CD4-positive, alpha-beta T cell treated with Interleukin-15 for 1 hour (primary cell): ENCODE data around the gene SGSM2.

Experiments
- DNase-seq: peaks from one replicate; pipeline ENCODE4 v3.0.0-alpha.2; 2020

SGSM2 gene

DNA sequence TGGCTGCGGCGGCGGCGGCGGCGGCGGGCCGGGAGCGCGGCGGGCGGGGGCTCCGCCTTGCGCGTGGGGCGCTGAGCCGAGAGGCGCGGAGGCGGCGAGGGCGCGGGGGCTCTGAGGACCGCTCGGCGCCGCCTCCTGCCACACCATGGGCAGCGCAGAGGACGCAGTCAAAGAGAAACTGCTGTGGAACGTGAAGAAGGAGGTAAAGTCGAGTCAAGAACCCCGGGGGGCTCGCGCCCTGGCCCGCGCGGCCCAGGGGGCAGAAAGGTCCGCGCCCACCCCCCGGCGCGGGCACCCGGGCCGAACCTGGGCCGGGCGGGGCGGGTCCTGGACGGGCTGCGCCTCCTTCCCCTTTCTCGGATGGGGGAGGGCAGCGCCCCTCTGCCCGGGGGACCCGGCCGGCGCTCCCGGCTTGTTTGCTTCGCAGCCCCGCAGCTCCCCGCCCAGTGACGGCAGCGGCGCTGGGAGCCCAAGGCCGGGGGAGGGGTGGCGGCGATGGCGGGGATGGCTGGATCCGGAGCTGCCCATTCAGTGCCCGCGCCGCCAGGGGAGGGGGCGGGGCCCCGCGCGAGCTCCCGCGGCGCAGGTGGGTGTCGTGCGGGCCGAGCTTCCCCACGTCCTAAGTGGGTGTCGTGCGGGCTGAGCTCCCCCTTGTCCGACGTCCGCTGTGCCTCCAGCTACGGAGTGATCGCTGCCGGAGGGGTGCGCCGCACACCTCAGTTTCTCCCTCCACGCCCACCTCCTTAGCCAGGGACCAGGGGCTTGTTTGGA is 428 bp downstream of the SGSM2 start:
- DNase-seq = peak; percentile 55

DNA sequence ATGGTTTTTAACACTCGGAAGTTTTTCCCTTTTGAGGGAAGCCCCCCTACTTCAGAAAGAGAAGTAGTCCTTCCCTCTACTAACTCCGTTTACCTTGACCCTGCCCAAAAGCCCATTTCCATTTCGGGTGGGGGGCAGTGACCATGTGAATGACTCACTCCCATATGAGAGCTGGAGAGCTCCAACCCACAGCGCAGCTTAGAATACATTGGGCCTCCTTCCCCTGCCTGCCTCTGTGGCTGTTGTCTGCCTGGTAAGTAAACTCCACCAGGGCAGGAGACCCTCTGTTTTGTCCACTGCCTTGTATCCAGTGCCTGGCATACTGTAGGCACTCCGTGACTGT is 985 bp downstream of the SGSM2 start:
- no peak for DNase-seq

- DNase-seq = no peak
Observed at GRCh38 chr17:2343421-2343820, 6.1 kb downstream of the SGSM2 start.

DNA sequence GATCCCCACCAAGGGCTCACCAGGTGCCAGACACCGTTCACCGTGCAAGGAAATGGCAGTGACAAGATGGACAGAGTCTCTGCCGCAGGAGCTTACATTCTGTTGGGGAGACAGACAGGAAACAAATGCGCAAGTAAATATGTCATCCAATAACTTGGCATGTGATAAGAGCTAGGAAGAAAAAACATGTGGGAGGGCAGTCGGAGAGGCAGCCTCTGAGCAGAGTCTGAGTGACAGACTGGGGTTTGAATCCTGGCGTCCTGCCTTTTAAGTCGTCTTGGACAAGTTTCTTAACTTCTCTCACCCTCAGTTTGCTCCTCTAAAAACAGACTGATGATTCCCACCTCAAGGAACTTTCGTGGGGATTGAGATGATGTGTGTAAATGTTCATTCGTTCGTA is 7.2 kb downstream of the SGSM2 start:
- no peak for DNase-seq

GRCh38 chr17:2346475-2346874 is 9.2 kb downstream of the SGSM2 start:
- DNase-seq = no peak

DNA sequence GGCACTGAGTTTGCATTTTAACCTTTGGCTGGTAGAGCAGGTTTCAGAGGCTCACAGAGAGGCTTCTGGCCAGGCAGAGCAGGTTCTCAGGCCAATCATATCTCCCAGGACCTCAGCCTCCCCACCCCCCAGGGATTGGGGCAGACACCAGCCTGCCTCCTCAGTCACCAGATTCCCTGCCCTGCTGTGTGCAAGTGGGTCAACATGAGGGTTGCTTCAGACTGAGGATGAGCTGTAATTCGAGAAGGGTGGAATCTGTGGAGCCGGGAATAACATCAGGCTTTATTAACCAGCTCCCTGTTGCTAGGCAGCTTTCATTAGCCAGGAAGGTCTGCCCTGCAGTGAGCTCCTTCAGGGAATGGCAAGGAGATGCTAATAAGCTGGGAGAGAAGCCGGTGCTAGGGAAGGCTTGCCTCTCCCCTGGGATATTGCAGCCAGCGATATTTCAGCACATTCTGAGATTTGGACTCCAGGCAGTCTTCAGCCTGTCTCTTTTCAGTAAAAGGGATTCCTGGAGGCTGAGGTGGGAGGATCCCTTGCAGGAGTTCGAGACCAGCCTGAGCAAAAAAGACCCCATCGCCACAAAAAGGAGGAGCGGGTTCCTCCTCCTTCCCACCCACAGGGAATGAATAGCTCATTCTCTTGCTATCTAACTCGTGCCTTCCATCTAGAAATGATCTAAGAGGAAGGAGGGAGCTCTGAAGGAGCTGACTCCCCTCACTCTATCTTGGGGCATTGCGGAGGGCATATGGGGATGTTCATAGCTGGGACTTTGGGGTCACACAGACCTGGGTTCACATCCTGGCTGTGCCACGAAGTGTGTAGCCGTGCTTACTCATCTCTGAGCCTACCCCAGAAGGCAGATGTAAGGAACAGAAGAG is 10.7 kb downstream of the SGSM2 start:
- no peak for DNase-seq

GRCh38 chr17:2351269-2351668 is 14.0 kb downstream of the SGSM2 start:
- DNase-seq = no peak

GRCh38 chr17:2354311-2354710 is 17.0 kb downstream of the SGSM2 start:
- no peak for DNase-seq

GRCh38 chr17:2357237-2357636 is 19.9 kb downstream of the SGSM2 start:
- DNase-seq = no peak

DNA sequence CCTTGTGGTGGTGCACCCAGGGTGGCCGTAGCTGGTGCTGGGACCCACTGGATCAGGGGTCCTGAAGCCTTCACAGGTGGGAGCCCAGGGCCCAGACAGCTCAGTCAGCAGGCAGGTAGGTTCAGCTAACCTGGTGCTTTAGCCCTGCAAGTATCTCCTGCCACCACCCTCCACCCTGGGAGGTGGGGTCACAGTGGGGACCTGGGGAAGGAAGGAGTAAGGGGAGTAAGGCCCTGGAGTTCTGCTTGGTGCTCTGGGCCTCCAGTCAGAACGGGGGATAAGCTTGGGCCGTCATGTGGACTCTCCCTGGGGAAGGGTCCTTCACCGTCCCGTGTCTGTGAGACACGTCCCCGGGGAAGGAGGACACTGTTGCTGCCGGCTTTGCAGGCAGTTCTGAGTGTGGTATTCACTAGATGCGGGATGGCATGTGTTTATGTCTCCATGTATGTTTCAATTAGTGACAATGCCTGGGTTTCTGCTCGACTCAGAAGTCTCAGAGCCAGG is 20.7 kb downstream of the SGSM2 start:
- DNase-seq = no peak

DNA sequence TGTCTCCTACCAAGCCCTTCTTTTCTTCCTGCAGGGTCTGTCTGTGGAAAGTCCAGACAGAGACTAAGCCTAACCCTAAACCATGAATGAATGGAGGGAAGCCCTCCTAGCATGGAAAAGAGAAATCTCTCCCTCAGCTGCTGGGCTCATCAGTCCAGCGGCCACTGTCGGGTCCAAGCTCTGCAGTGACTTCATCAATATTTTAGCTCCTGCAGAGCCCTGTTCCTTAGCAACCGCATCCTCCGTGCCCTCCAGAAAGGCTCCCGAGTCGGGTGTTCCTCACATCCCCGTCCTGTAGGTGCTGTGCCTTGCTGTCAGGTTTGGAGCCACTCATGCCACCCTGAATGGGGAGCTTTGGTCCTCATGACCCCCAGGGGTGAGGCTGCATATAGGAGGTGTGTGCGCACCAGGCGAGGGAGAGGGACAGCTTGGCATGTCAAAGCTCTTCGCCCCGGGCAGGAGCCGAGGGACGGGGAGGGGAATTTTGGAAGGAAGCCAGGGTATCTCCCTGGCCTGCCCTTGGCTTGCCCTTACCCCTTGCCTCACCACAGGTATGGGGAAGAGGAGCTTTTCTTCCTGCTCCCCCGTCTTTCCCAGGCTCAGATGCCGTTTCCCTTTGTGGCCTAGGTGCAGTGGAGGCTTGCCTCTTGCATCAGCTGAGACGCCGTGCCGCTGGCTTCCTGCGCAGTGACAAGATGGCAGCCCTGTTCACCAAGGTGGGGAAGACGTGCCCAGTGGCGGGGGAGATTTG is 23.9 kb downstream of the SGSM2 start:
- no peak for DNase-seq

- no peak for DNase-seq
Observed at GRCh38 chr17:2362016-2362415, 24.7 kb downstream of the SGSM2 start.

DNA sequence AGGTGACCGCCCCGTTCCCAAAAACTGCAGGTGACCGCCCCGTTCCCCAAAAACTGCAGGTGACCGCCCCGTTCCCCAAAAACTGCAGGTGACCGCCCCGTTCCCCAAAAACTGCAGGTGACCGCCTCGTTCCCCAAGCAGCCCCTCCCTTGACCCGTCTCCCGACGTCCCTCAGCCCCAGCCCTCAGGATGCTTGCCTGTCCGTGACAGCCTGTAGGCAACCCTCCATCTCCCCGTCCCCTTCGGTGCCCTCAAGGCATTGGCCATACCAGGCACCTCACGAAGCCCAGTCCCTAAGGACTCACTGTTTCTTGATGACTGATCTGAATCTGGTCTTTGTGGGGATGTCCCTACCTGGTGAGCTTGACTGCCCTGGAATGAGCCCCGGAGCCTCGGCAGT is 25.1 kb downstream of the SGSM2 start:
- no peak for DNase-seq

DNA sequence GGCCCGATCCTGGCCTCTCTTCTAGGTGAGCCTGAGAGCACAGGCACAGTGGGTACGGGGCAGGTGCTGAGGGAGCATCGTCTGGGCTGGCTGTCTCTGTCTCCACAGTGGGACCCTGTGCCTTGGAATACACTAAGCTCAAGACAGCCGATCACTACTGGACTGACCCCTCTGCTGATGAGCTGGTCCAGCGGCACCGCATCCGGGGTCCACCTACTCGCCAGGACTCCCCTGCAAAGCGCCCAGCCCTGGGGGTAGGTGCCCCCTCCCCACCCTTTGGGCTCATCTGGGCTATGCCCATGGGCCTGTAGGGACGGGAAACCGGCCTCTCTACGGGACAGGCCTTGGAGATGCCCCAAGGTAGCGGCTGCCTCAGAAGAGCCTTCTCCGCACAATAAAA is 25.6 kb downstream of the SGSM2 start:
- DNase-seq = no peak

- no peak for DNase-seq
Observed at GRCh38 chr17:2363318-2363717, 26.0 kb downstream of the SGSM2 start.

GRCh38 chr17:2363851-2364762 is 26.8 kb downstream of the SGSM2 start:
- no peak for DNase-seq

GRCh38 chr17:2364763-2365116 is 27.4 kb downstream of the SGSM2 start:
- no peak for DNase-seq

DNA sequence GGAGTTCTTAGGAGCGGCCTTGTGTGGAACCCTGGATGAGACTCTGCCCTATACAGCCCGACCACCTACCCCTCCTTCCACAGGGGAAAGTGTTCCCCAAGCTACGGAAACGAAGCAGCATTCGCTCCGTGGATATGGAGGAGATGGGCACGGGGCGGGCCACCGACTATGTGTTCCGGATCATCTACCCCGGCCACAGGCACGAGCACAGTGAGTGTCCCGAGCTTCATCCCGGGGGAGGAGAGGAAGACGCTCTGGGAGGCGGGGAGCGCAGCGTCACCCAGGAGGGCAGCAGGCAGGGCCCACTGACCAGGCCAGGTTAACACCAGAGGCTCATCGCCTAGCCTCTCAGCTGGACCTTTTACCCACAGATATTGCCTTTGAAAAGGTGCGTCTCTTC is 27.8 kb downstream of the SGSM2 start:
- DNase-seq = no peak

DNA sequence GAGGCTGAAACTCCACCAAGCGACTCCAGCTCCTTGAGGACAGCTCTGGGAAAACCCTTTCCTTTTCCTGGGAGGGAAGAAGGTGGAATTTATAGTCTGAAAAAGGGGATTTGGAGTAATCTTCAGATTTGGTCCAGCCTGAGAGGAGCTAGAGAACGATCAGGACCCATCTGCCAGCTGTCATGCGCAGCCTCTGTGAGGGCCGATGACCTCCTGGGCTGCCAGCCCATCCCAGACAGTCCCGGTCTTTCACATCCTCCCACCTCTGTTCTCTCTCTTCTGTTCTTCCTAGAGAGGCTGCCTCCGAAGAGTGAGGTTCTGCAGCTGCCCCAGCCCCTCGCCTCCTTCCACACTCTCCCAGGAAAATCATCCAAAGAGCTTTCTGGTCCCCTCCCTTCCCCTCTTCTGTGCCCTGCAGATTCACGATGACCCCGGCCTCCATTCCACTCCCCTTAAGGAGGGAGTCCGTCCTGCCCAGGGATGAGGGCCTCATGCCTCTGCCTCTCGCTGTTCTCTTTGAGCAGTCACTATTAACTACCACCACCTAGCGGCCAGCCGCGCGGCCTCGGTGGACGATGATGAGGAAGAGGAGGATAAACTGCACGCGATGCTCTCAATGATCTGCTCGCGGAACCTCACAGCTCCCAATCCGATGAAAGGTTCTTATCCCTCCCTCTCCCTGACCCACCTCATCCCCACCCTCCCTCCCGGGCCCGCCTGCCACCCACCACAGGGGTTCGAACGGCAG is 29.6 kb downstream of the SGSM2 start:
- DNase-seq = no peak

- no peak for DNase-seq
Observed at GRCh38 chr17:2368359-2368758, 31.1 kb downstream of the SGSM2 start.

DNA sequence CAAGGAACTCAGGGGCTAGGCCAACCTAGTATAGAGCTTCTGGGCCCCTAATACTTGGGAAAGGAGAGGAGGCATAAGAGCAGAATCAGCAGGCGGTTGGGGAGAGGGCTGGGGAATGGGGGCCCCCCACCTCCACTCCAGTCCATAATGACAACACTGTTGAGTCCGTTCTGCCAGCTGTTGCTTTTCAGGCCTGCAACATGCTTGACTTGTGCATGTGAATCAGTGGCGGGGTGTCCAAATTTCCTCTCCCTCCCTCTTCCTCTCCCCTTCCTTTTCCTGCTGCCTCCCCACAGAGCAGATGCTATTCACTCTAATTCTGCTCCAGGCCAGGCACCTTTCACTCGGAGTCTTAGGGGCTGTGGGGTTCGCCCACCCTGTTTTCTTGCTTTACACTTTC is 31.7 kb downstream of the SGSM2 start:
- DNase-seq = no peak
